ENCODE data around the gene GPANK1.
"Not testable (repeated sequence)": the region's sequence is repeated elsewhere in the genome, so short reads cannot be mapped to it uniquely, and the experiment has no call there.

The GPANK1 gene

GRCh38 chr6:31664790-31665500 is at the start of gene GPANK1:
Gene GPANK1, minus strand, starts transcription at chr6:31664997. Its CDS starts 519 bp downstream, at chr6:31664478.
- H3K4me1 ChIP-seq (ENCODE audit: control insufficient read depth, insufficient read depth, low read length) = peaks cover 2% of the 10 kb centered on the region; the same call in 1 of the 2 replicates
- H3K4me3 ChIP-seq (ENCODE audit: low read length) = peak within 1 kb of the TSS; percentile 98
- H3K27ac ChIP-seq (ENCODE audit: low read length) = no peak within 1 kb of the TSS
- no peak for DNase-seq (ENCODE audit: low read depth, low spot score)
- H3K27me3 ChIP-seq (ENCODE audit: control insufficient read depth, insufficient read depth, low read length) = no peaks in the 10 kb centered on the region
- WGBS (ENCODE audit: insufficient coverage, insufficient read length) = no CpG with 5 or more reads among the region's 39 CpGs
- H3K9me3 ChIP-seq (ENCODE audit: control insufficient read depth, insufficient read depth, low read length) = no peaks in the 10 kb centered on the region
- H3K36me3 ChIP-seq (ENCODE audit: control insufficient read depth, insufficient read depth, low read length) = peaks cover 24% of the 10 kb centered on the region

- Histone ChIP-seq H3K27me3 (ENCODE audit: control insufficient read depth, insufficient read depth, low read length) (no peaks in the 10 kb centered on the region), H3K27ac (ENCODE audit: low read length) (no peak overlapping the region), H3K36me3 (ENCODE audit: control insufficient read depth, insufficient read depth, low read length) (no peaks in the 10 kb centered on the region), H3K9me3 (ENCODE audit: control insufficient read depth, insufficient read depth, low read length) (no peaks in the 10 kb centered on the region), H3K4me1 (ENCODE audit: control insufficient read depth, insufficient read depth, low read length) (peaks cover 16% of the 10 kb centered on the region), H3K4me3 (ENCODE audit: low read length) (no peak overlapping the region)
- DNase-seq (ENCODE audit: low read depth, low spot score) = no peak
- WGBS (ENCODE audit: insufficient coverage, insufficient read length) = no CpG with 5 or more reads among the region's 5 CpGs
These were observed 49.3 kb upstream of the GPANK1 start for GRCh38 chr6:31713991-31714684.

GRCh38 chr6:31713465-31713864 is 48.7 kb upstream of the GPANK1 start:
- Histone ChIP-seq H3K27ac (ENCODE audit: low read length) (no peak overlapping the region), H3K4me1 (ENCODE audit: control insufficient read depth, insufficient read depth, low read length) (peaks cover 12% of the 10 kb centered on the region), H3K4me3 (ENCODE audit: low read length) (no peak overlapping the region), H3K9me3 (ENCODE audit: control insufficient read depth, insufficient read depth, low read length) (no peaks in the 10 kb centered on the region), H3K36me3 (ENCODE audit: control insufficient read depth, insufficient read depth, low read length) (no peaks in the 10 kb centered on the region), H3K27me3 (ENCODE audit: control insufficient read depth, insufficient read depth, low read length) (no peaks in the 10 kb centered on the region)
- no peak for DNase-seq (ENCODE audit: low read depth, low spot score)
- WGBS (ENCODE audit: insufficient coverage, insufficient read length) = no CpG with 5 or more reads among the region's 4 CpGs

- no peak for DNase-seq (ENCODE audit: low read depth, low spot score)
- H3K27me3 ChIP-seq (ENCODE audit: control insufficient read depth, insufficient read depth, low read length) = no peaks in the 10 kb centered on the region
- H3K36me3 ChIP-seq (ENCODE audit: control insufficient read depth, insufficient read depth, low read length) = no peaks in the 10 kb centered on the region
- H3K4me1 ChIP-seq (ENCODE audit: control insufficient read depth, insufficient read depth, low read length) = peaks cover 6% of the 10 kb centered on the region
- no peaks in the 10 kb centered on the region for H3K9me3 ChIP-seq (ENCODE audit: control insufficient read depth, insufficient read depth, low read length)
- no peak overlapping the region for H3K27ac ChIP-seq (ENCODE audit: low read length)
- no CpG with 5 or more reads among the region's 8 CpGs for WGBS (ENCODE audit: insufficient coverage, insufficient read length)
- no peak overlapping the region for H3K4me3 ChIP-seq (ENCODE audit: low read length)
These were observed 47.5 kb upstream of the GPANK1 start for GRCh38 chr6:31712296-31712695.

- Histone ChIP-seq H3K4me1 (ENCODE audit: control insufficient read depth, insufficient read depth, low read length) (peaks cover 6% of the 10 kb centered on the region), H3K27ac (ENCODE audit: low read length) (no peak overlapping the region), H3K4me3 (ENCODE audit: low read length) (no peak overlapping the region), H3K9me3 (ENCODE audit: control insufficient read depth, insufficient read depth, low read length) (no peaks in the 10 kb centered on the region), H3K27me3 (ENCODE audit: control insufficient read depth, insufficient read depth, low read length) (no peaks in the 10 kb centered on the region), H3K36me3 (ENCODE audit: control insufficient read depth, insufficient read depth, low read length) (no peaks in the 10 kb centered on the region)
- no CpG with 5 or more reads among the region's 8 CpGs for WGBS (ENCODE audit: insufficient coverage, insufficient read length)
- DNase-seq (ENCODE audit: low read depth, low spot score) = no peak
These were observed 46.4 kb upstream of the GPANK1 start for GRCh38 chr6:31711233-31711632.

- Histone ChIP-seq H3K27ac (ENCODE audit: low read length) (no peak overlapping the region), H3K36me3 (ENCODE audit: control insufficient read depth, insufficient read depth, low read length) (no peaks in the 10 kb centered on the region), H3K4me3 (ENCODE audit: low read length) (no peak overlapping the region), H3K27me3 (ENCODE audit: control insufficient read depth, insufficient read depth, low read length) (no peaks in the 10 kb centered on the region), H3K4me1 (ENCODE audit: control insufficient read depth, insufficient read depth, low read length) (peaks cover 6% of the 10 kb centered on the region), H3K9me3 (ENCODE audit: control insufficient read depth, insufficient read depth, low read length) (no peaks in the 10 kb centered on the region)
- WGBS (ENCODE audit: insufficient coverage, insufficient read length) = no CpG with 5 or more reads among the region's 5 CpGs
- DNase-seq (ENCODE audit: low read depth, low spot score) = no peak
These were observed 45.9 kb upstream of the GPANK1 start for GRCh38 chr6:31710523-31711219.

GRCh38 chr6:31709157-31709556 is 44.4 kb upstream of the GPANK1 start:
- not testable (repeated sequence) for H3K4me3 ChIP-seq (ENCODE audit: low read length); DNase-seq (ENCODE audit: low read depth, low spot score); H3K36me3 ChIP-seq (ENCODE audit: control insufficient read depth, insufficient read depth, low read length); H3K27ac ChIP-seq (ENCODE audit: low read length); H3K4me1 ChIP-seq (ENCODE audit: control insufficient read depth, insufficient read depth, low read length); H3K9me3 ChIP-seq (ENCODE audit: control insufficient read depth, insufficient read depth, low read length); H3K27me3 ChIP-seq (ENCODE audit: control insufficient read depth, insufficient read depth, low read length)
- no CpG with 5 or more reads among the region's 11 CpGs for WGBS (ENCODE audit: insufficient coverage, insufficient read length)

- Histone ChIP-seq H3K9me3 (ENCODE audit: control insufficient read depth, insufficient read depth, low read length) (no peaks in the 10 kb centered on the region), H3K4me3 (ENCODE audit: low read length) (no peak overlapping the region), H3K36me3 (ENCODE audit: control insufficient read depth, insufficient read depth, low read length) (no peaks in the 10 kb centered on the region), H3K27ac (ENCODE audit: low read length) (no peak overlapping the region), H3K27me3 (ENCODE audit: control insufficient read depth, insufficient read depth, low read length) (no peaks in the 10 kb centered on the region), H3K4me1 (ENCODE audit: control insufficient read depth, insufficient read depth, low read length) (no peaks in the 10 kb centered on the region)
- DNase-seq (ENCODE audit: low read depth, low spot score) = no peak
- WGBS (ENCODE audit: insufficient coverage, insufficient read length) = no CpG with 5 or more reads among the region's 3 CpGs
These were observed 43.4 kb upstream of the GPANK1 start for GRCh38 chr6:31708224-31708623.

GRCh38 chr6:31707701-31708100 is 42.9 kb upstream of the GPANK1 start:
- WGBS (ENCODE audit: insufficient coverage, insufficient read length) = no CpG with 5 or more reads among the region's 10 CpGs
- no peak for DNase-seq (ENCODE audit: low read depth, low spot score)
- no peak overlapping the region for H3K27ac ChIP-seq (ENCODE audit: low read length)
- no peaks in the 10 kb centered on the region for H3K9me3 ChIP-seq (ENCODE audit: control insufficient read depth, insufficient read depth, low read length)
- H3K36me3 ChIP-seq (ENCODE audit: control insufficient read depth, insufficient read depth, low read length) = no peaks in the 10 kb centered on the region
- no peaks in the 10 kb centered on the region for H3K4me1 ChIP-seq (ENCODE audit: control insufficient read depth, insufficient read depth, low read length)
- H3K27me3 ChIP-seq (ENCODE audit: control insufficient read depth, insufficient read depth, low read length) = no peaks in the 10 kb centered on the region
- H3K4me3 ChIP-seq (ENCODE audit: low read length) = no peak overlapping the region

- no CpG with 5 or more reads among the region's 3 CpGs for WGBS (ENCODE audit: insufficient coverage, insufficient read length)
- Histone ChIP-seq H3K27me3 (ENCODE audit: control insufficient read depth, insufficient read depth, low read length) (no peaks in the 10 kb centered on the region), H3K4me3 (ENCODE audit: low read length) (no peak within 1 kb of the TSS), H3K4me1 (ENCODE audit: control insufficient read depth, insufficient read depth, low read length) (peaks cover 6% of the 10 kb centered on the region), H3K9me3 (ENCODE audit: control insufficient read depth, insufficient read depth, low read length) (no peaks in the 10 kb centered on the region), H3K27ac (ENCODE audit: low read length) (no peak within 1 kb of the TSS), H3K36me3 (ENCODE audit: control insufficient read depth, insufficient read depth, low read length) (no peaks in the 10 kb centered on the region)
- no peak for DNase-seq (ENCODE audit: low read depth, low spot score)
These were observed 41.8 kb upstream of the GPANK1 start, which contains the start of gene LY6G6F for GRCh38 chr6:31706599-31706998. Gene LY6G6F, plus strand, starts transcription at chr6:31706866. Its CDS starts 41 bp downstream, at chr6:31706907.
